ENCODE measurements around the gene ZBTB16.

The ZBTB16 gene, protein sequence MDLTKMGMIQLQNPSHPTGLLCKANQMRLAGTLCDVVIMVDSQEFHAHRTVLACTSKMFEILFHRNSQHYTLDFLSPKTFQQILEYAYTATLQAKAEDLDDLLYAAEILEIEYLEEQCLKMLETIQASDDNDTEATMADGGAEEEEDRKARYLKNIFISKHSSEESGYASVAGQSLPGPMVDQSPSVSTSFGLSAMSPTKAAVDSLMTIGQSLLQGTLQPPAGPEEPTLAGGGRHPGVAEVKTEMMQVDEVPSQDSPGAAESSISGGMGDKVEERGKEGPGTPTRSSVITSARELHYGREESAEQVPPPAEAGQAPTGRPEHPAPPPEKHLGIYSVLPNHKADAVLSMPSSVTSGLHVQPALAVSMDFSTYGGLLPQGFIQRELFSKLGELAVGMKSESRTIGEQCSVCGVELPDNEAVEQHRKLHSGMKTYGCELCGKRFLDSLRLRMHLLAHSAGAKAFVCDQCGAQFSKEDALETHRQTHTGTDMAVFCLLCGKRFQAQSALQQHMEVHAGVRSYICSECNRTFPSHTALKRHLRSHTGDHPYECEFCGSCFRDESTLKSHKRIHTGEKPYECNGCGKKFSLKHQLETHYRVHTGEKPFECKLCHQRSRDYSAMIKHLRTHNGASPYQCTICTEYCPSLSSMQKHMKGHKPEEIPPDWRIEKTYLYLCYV

DNA sequence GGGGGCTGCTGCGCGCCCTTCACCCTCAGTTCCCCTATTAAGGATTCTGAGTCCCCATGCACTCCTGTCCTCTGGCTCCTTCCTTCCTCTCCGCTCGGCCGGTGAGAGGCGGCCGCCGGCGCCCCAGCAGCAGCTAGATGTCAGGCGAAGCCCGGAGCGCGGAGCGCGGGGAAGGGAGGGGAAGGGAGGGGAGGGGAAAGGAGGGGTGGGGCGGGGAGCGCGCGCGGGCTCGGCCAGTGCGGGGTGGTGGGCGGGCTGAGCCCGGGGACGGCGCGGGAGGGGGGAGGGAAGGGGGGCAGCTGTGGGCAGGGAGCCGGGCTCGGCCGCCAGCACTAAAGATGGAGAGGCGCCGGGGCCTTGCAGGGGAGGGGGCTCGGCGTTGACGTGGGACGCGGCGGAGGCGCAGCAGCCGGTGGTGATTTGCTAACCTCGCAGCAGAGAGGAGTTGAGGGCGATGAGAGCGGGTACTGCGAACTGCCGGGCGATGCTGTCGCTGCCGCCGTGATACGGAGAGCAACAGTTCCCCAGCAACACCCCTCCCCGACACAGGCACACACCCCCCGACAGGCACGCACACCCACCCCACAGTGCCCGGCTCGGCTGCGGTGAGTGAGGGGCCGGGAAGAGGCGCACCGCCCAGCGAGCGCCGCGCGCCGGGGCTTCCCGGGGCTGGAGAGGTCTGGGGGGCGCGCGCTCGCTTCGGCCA, at the start of gene ZBTB16:
Gene ZBTB16 (plus strand): TSS at position 434 of the 706 bp plus-strand sequence. CDS start 3,590 bp downstream, outside the sequence.
- DNase-seq = peak; percentile 88

DNA sequence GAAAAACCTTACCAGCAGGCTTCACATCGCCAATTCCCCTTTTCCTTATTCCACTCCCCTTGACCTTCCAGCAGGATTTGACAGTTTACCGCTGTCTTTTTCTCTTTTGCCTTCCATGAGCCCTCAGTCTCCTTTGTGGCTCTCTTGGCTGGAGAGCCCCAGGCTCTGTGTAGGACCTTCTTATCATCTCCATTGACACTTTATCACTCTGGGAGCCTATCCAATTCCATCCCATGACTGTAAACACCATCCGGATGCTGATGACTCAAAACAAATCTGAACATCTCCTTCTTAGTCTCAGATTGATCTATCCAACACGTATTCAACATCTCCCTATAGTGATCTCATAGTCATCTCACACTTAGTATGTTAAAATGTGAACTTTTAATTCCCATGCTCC, 48.6 kb upstream of the ZBTB16 start:
- DNase-seq = no peak

DNA sequence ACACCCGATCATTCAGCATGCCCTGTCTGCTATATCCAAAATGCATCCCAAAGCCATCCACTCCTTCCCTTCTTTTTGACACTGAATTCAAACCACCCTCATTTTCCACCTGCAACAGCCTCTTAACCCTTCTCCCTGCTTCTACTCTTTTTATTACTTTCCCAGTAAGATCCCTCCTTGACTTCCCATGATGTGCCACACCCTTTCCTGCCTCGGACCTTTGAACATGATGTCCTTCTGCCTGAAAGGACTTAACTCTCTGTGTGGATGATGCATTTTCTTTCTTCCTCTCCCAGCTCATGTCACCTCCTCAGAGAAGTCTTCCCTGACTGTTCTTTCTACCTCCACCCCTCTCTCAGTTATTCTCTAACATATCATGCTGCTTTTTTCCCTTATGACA, 48.1 kb upstream of the ZBTB16 start:
- DNase-seq = no peak

DNA sequence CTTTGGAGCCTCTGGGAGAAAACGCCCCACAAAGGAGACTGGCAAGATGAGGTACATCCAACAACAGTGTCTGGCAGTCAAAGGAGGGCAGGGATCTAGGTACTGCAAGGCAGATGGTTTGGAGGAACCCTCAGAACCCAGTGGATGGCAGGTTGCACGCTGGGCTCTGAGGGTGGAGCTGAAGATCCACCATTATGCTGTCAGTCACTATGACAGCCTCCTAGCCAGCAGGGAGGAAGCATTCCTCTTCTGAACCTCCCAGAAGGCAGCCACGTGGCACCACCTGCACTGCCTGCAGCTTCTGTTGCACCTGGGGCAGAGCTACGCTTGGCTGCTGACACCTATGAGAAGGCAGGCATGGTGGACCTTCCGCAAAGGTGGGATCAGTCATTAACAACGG, 44.4 kb upstream of the ZBTB16 start:
- DNase-seq = no peak

DNA sequence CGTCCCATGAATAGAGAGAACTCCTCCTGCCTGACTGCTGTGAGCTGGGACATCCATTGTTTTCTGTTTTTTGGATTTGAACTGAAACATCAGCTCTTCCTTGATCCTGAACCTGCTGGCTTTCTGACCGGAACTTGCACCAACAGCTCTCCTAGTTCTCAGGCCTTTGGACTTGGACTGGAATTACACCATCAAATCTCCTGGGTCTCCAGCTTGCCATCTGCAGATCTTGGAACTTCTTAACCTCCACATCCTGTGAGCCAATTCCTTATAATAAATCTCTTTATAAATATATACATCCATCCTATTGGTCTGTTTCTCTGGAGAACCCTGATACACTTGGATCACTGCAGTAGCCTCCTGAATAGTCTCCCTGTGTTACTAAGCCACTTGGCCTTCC, 42.5 kb upstream of the ZBTB16 start:
- no peak for DNase-seq

DNA sequence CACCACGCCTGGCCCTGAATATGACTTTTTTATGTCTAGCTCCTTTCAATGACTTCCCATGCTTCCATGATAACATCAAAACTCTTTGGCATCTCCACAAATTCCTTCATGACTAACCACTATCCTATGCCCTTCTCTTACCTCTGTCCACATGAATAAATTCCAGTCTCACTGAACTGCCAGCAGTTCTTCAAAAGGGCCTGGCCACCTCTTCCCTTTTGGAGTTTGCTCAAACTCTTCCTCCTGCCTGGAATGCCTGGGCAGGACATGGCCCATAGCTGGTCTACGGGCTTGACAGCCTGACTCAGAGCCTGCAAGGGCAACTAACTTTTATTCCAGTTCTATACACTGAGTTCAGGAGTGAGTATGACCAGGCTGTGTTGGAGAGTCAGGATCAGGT, 41.8 kb upstream of the ZBTB16 start:
- no peak for DNase-seq

DNA sequence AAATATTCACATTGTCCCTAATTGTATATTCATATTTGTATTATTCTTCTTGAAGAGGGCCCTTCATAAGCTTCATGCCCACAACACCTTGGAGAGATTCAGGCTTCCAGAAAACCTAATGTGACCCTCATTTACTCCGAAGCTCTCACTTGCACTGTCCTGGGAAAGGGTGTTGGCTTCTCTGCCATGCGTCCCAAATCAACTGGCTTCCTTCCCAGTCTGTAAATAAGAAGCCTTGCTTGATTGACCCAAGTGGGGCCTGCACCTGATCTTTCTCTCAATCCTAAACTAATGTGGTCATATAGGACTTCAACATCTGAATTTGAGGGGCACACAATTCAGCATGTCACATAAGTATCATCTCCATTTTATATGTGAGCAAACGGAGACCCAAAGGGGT, 40.5 kb upstream of the ZBTB16 start:
- DNase-seq = no peak

DNA sequence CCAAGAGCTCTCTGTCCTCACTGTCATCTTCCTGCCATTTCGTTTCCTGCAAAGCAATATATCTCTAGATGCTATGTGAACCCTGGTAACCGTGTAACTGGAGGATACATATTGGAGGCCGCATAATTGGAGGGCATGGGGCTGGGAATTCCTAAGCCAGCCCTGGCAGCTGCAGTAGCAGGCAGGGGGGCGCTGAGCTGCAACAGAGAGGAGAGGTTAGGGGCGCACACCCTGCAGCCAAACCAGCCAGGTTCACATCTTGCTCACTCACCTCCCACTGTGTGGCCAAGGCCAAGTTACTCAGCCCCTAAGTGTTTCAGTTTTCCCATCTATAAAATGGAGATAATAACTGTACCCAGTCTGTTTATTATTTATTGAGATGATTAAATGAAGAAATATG, 39.9 kb upstream of the ZBTB16 start:
- DNase-seq = no peak

DNA sequence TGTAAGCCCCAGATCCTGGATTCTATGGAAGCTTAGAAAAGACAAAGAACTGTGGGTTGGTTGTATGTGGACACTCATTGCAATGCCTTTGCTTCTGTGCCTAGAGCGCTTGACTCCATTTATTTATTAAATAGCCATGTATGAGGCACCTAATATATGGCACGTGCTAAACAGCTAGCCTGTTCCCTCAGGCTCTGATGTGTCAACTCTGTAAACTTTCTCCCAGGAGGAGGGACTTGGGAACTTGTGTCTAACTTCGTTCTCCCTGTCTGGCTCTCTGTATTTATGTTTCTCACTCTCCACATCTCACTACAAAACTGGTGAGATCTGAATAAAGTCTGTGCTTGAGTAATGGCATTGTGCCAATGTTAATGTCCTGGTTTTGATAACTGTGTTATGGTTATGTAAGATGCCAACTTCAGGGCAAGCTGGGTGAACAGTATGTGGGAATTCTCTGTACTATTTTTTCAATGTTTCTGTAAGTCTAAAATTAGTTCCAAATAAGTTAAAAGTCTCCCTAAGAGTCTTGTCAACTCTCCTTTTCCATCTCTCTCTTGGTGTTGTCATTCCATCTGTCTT, 34.1 kb upstream of the ZBTB16 start:
- no peak for DNase-seq

DNA sequence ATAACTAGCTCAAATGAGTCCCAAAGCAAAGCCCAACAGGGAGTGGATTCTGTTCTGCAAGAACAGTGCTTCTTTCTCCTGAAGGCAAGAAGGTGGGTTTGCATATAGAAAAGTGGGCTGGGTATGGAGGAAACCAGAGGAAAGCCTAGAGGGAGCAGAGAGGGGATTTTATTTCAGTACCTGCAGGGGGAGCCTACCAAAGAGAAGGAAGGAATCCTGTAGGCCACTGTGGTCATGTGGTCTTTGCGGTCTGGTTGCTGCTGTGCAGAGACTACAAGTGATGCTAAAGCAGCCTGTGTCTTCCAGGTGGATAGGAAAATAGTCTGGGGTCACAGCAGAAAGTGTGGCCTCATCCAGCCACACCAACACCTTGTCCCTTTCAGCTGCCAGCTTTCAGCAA, 33.2 kb upstream of the ZBTB16 start:
- DNase-seq = no peak

DNA sequence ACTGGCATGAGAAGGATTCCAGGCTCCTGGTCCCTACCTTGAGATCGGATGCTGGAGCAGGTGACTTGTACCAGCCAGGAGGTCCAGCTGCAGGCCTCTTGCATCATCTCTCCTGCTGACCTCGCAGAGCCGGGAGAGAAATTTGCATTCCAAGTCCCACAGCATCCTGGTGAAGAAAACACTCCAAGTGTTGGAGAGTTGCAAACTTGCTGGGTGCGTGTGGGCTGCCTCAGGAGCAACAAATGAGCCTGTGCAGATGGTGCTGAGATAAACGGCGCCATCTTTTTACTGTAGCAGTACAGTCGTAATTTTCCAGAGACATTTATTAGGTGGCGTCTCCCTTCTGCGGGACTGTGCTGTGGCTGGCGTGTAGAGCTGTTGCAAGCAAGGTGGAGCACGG, 32.1 kb upstream of the ZBTB16 start:
- no peak for DNase-seq

DNA sequence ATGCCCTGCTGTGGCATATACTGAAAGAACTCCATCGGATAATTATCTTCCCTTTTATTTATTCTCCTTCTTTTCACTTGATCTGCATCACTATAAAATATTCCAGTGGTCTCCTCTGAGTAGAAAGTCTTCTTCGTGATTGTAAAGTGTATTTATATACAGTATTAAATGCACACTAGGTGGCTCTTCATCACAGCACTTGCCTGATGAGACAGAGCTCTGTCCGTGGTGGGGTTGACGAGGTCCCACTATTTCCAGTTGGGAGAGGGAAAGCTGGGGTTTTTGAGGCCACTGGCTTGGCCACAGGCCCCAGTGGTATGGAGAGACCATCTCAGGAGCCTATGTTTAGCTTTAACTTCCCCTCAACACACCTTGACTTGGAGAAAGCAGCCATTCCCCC, 31.6 kb upstream of the ZBTB16 start:
- DNase-seq = no peak

DNA sequence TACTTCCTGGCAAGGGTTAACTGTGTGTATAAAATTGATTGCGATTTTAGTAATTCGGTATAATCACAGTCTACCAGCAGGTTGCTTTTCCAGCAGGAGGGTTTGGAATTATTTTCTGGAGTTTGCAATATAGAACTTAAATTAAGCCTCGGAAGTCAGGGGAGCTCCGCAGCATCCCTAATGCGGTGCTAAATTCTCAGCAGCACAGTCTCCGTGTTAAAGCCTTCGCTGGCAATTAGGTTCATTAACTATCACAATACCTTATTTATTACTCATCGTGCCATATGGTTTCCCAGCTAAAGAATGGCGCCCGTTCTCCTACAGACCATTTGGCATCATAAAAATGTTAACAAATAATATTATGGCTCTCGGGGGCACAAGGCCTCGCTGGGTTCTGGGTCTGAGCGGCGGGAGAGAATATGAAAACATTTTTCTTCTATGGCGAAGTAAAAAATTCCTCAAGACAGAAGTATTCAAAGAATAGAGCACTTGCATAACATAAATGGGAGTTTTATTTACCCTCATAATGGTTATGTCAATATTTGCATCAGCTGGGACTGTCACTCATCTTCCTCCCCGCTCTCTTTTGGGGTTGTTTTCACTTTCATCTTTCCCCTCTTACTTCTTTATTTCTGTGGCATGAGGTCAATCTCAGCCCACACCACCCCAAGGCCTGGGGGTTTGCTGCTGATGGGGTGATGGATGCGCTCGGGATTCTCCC, 28.1 kb upstream of the ZBTB16 start:
- no peak for DNase-seq

DNA sequence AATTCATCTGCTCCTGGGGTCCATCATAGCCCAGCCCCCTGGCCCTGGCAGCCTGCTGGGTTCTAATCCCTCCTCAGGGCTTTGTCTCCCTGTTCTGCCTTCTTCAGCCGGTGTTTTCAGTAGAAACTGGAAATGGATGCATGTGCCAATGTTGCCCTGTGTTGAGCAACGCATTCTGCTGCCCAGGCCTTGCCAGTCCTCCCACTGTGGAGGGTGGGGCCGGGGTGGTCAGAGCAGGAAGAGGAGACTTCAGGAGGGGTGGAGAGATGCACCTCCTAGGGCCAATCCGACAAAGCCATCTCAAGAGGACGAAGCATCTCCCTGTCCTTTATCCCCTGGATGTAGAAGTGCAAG, 27.6 kb upstream of the ZBTB16 start:
- no peak for DNase-seq

DNA sequence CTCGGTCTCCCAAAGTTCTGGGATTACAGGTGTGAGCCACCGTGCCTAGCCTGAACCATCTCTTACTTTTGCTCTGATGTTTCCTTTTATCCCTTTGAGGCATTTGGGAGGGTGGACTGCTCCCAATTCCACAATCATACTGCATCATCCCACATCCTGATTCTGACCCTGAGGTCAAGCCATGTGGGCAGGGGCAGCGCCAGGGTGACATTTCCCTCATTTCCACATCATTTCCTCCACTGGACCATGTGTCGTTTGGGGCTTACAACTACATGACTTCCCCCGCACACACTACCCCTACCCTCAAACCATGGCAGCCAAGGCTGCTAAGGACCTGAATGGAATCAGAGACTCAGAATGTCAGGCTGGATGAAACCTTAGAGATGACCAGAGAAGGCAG, 26.4 kb upstream of the ZBTB16 start:
- no peak for DNase-seq

DNA sequence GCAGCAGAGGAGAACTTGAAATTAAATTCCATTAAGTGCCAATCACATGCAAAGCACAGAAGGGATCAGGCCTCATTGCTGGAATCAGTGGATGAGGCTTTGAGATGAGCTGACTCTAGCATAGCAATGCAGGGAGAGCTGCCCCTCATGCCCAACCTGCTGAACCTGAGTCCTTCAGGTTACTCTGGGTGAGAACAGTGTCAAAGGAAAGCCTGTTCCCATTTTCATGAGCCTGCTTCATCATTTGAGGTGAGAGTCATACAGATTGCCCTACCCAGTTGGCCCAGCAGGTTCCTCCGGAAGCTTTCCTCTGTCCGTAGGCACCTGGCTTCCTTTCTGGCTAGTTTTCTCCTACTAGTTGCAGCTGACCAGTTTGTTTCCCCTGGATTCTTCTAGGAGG, 25.9 kb upstream of the ZBTB16 start:
- no peak for DNase-seq

DNA sequence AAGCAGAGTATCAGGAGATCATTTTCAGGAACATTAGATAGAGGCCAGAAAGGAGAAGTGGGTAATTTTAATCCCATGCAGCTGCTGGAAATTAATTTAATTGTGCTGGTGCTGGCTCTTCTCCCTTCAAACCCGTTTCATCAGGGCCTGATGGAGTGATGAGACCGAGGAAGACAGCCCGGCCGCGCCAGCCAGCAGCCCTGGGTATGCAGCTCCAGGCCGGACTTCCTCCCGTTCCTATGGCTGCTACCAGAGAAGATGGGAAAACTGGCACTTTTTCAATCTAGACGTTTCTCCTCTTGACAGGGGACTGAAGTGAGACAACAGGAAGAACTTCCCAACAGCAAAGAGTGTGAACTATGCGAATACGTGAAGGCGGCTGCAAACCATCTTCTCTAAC, 24.6 kb upstream of the ZBTB16 start:
- DNase-seq = no peak

DNA sequence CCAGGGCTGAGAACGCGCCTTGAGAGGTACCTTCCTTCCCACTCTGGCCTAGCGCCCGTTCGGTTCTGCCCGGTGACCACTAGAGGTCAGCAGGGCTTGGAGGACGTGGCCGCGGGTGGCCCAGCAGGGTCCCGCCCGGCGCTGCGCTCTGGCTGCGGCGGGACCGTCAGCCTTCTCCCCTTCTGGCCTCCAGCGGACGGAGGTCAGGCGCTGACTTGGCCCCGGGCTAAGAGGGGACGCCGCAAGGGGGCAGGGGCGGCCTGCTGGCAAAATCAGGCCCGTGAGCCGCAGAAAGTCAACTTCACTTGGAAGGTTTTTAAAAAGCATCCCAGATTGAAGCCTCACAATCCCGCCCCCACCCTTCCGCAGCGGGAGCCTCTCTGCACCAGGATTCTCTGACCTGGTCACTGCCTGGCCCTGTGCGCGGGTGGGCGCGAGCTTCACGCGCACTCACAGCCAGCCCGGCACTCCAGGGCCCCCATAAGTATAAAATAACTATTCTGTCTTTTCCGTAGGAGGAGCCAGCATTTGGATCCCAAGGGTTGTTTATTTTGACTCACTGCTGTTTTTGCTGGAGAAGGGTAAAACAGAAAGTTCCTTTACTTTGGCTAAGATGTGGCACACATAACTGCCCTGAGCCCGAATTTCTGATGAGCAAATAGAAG, 23.2 kb upstream of the ZBTB16 start:
- peak; percentile 24 for DNase-seq

DNA sequence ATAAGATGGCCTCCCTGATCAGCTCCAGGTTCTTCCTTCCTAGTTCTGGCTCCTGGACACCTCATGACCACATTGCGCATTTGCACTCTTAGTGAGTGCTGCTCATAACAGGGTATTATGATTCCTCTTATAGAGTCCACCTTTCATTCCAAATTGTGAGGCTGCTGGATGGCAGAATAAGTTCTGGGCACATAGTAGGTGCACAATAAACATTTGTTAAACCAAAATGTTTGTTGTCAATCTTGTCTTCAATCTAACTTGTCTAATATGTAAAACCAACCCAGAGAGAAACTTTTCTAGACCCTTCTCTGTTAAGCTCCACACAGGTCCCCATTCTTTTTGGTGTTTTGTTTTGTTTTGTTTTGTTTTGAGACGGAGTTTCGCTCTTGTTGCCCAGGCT, 22.6 kb upstream of the ZBTB16 start:
- no peak for DNase-seq

DNA sequence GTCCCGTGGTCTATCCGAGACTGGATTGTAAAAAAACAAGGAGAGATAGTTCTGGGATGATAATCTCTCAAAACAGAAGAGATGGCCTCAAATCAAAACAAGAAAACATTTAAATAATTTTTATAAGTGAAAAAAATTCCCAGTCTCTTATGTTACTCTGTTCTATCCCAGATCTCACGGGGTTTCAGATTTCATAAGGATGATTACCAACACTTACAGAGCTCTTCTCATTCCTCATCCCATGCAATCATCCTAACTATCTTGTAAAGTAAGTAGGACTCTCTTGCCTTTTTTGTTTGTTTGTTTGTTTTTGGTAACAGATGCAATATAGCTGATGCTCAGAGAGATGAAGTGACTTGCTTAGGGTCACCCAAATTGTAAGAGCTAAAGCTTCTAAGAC, 20.0 kb upstream of the ZBTB16 start:
- no peak for DNase-seq

DNA sequence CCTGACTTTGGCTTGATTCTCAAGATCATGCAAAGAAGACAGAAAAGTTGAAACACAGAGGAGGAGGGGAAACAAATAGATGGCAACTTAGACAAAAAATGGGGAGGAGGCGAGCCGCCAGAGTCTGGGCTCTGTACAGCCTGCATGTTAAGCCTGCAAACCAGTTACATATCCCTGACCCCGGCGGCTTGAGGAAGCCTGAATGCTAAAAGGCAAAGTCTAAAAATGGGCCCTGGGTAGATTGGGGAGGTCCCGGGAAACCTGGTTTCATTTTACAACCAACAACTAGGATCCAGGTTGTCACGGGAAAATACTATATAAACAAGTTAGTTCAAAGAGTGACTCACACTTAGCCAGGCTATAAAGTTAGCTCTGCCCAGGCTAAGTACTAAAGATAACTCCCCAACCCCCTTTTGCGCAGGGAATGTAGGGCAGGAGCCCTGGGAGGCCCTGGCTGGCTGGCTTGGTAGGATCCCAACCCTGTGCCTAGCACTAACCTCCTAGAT, 18.8 kb upstream of the ZBTB16 start:
- DNase-seq = no peak

DNA sequence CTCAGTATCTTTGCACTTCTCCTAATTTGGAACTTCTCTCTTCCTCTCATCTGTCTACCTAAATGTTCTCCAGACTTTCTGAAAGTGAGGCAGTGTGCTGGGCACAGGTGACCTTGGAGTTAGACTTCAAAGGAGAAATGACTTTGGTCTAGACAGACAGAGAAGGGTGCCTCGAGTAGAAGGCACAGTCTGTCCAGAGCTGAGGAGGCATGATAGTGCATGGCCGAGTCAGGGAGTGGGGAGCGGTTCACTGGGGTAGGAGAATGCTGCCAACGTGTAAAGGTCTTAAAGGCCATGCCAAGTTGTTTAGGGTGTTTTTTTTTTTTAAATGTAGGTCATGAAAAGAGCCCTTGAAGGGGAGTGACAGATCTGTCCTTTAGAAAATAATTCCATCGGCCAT, 17.3 kb upstream of the ZBTB16 start:
- DNase-seq = no peak

Data from NCI-H345 (cell line).